ENCODE data around the gene FBXL4. TPM values are rescaled to one million over a fixed set of nuclear protein-coding genes. Genes with fewer than 3 reads are reported as not detected.

Gene FBXL4
- total and polyA plus RNA-seq, 4 donors, result 3.5 to 35.0 (median 9.4) TPM

DNA sequence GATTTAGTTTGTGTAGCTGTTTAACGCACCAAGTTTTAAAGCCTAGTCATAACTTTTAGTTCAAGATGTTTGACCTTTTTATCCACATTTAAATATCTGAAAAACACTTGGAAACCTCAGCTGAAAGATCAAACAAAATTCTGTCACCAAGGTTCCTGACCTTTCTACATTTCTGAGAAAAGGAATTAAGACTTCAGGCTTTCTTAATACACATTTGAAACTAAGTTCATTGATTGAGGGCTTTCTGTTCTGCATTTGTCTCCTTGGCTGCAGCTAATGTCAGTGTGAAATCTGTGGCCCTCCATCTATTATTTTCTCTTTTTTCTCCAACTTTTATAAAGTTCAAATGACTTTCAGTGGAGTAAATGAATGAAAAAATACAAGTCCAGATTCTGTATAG is 22.7 kb upstream of the FBXL4 start:
- WGBS, 2 donors, result 66 to 75% methylated on average over 1 of the region's 1 CpG

DNA sequence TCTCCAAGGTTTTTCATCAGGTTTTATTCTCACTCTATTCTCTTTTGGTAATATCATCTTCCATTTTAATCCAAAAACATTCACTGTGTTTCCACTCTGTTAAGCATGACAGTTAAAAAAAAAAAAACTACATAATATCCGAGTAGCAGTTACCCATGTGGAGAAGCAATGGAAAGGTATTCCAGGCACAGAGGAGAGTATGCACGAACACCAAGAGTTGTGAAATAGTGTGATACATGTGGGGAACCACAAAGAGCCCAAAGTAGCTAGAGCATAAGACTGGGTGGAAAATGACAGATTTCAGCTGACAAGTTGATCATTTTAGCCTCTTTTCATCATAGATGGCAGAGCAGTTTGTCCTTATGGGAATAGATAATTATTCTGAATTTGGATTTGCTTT is 19.9 kb upstream of the FBXL4 start:
- Histone ChIP-seq H3K4me1 (ENCODE audit: control insufficient read depth in 5 of 5, insufficient read depth in 5 of 5, low read length in 5 of 5) (no peaks in the 10 kb centered on the region), H3K9ac (ENCODE audit: insufficient read depth in 1 of 2, low read length in 2 of 2) (no peak overlapping the region), H3K27ac (ENCODE audit: low read depth in 1 of 2, low read length in 1 of 2) (no peak overlapping the region), H3K36me3 (ENCODE audit: control insufficient read depth in 4 of 4, insufficient read depth in 4 of 4, low read length in 4 of 4) (no peaks in the 10 kb centered on the region), H3K9me3 (ENCODE audit: control insufficient read depth in 4 of 4, insufficient read depth in 3 of 4, low read length in 3 of 4) (peaks cover 0 to 1% (median 0%) of the 10 kb centered on the region in 4 donors), H3K27me3 (ENCODE audit: control insufficient read depth in 3 of 3, insufficient read depth in 3 of 3, low read length in 2 of 3) (no peaks in the 10 kb centered on the region), H3K4me3 (no peak overlapping the region)
- TF ChIP-seq, protein P1, sequence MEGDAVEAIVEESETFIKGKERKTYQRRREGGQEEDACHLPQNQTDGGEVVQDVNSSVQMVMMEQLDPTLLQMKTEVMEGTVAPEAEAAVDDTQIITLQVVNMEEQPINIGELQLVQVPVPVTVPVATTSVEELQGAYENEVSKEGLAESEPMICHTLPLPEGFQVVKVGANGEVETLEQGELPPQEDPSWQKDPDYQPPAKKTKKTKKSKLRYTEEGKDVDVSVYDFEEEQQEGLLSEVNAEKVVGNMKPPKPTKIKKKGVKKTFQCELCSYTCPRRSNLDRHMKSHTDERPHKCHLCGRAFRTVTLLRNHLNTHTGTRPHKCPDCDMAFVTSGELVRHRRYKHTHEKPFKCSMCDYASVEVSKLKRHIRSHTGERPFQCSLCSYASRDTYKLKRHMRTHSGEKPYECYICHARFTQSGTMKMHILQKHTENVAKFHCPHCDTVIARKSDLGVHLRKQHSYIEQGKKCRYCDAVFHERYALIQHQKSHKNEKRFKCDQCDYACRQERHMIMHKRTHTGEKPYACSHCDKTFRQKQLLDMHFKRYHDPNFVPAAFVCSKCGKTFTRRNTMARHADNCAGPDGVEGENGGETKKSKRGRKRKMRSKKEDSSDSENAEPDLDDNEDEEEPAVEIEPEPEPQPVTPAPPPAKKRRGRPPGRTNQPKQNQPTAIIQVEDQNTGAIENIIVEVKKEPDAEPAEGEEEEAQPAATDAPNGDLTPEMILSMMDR (IDR thresholded peaks at IDR 0.05; ENCODE audit: control extremely low read depth, extremely low read depth), result no peak
- 72 to 85% methylated on average over 2 of the region's 2 CpGs for WGBS, 2 donors
- no peak for ATAC-seq (ENCODE audit: insufficient read depth, low FRiP score)
- DNase-seq, result no peak

More for the DNA sequence above, 22.7 kb upstream of the FBXL4 start:
- Histone ChIP-seq H3K36me3 (ENCODE audit: control insufficient read depth in 4 of 4, insufficient read depth in 4 of 4, low read length in 4 of 4) (no peaks in the 10 kb centered on the region), H3K27me3 (ENCODE audit: control insufficient read depth in 3 of 3, insufficient read depth in 3 of 3, low read length in 2 of 3) (no peaks in the 10 kb centered on the region), H3K9me3 (ENCODE audit: control insufficient read depth in 4 of 4, insufficient read depth in 3 of 4, low read length in 3 of 4) (peaks cover 0 to 1% (median 0%) of the 10 kb centered on the region in 4 donors), H3K9ac (ENCODE audit: insufficient read depth in 1 of 2, low read length in 2 of 2) (no peak overlapping the region), H3K27ac (ENCODE audit: low read depth in 1 of 2, low read length in 1 of 2) (no peak overlapping the region), H3K4me3 (no peak overlapping the region), H3K4me1 (ENCODE audit: control insufficient read depth in 5 of 5, insufficient read depth in 5 of 5, low read length in 5 of 5) (peaks cover 0 to 3% (median 0%) of the 10 kb centered on the region in 5 donors)
- TF ChIP-seq, protein P1 (IDR thresholded peaks at IDR 0.05; ENCODE audit: control extremely low read depth, extremely low read depth), result no peak
- no peak for ATAC-seq (ENCODE audit: insufficient read depth, low FRiP score)
- DNase-seq, result no peak

DNA sequence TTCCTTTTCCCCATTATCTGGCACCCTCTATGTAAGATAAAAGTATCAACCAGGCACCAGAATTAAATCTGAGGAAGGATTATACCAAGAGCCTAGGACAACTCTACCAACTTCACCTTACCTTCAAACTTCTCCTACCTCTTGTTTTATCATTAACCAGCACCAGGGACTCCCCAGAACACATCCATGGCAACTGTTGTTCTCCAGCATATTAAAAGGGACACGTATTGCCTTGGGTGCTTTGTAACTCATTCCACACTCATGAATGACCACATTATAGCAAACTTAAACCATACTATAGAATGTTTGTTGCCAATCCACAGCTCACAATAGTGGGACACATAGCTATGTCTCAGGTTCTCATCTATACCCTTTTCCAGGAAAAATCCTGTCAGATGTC is 11.9 kb upstream of the FBXL4 start:
- no peak overlapping the region for H3K27ac ChIP-seq (ENCODE audit: low read depth in 1 of 2, low read length in 1 of 2)

More for the DNA sequence above, 11.9 kb upstream of the FBXL4 start:
- 90 to 95% methylated on average over 1 of the region's 1 CpG for WGBS, 2 donors
- Histone ChIP-seq H3K4me3 (no peak overlapping the region), H3K4me1 (ENCODE audit: control insufficient read depth in 5 of 5, insufficient read depth in 5 of 5, low read length in 5 of 5) (peaks cover 0 to 18% (median 0%) of the 10 kb centered on the region in 5 donors), H3K9me3 (ENCODE audit: control insufficient read depth in 4 of 4, insufficient read depth in 3 of 4, low read length in 3 of 4) (no peaks in the 10 kb centered on the region), H3K9ac (ENCODE audit: insufficient read depth in 1 of 2, low read length in 2 of 2) (no peak overlapping the region), H3K36me3 (ENCODE audit: control insufficient read depth in 4 of 4, insufficient read depth in 4 of 4, low read length in 4 of 4) (no peaks in the 10 kb centered on the region), H3K27me3 (ENCODE audit: control insufficient read depth in 3 of 3, insufficient read depth in 3 of 3, low read length in 2 of 3) (no peaks in the 10 kb centered on the region)
- TF ChIP-seq, protein P1 (IDR thresholded peaks at IDR 0.05; ENCODE audit: control extremely low read depth, extremely low read depth), result no peak
- no peak for ATAC-seq (ENCODE audit: insufficient read depth, low FRiP score)
- no peak for DNase-seq
